Kidney (tissue), 14 donors: ENCODE measurements around the gene GPN2. TPM values are rescaled to one million over a fixed set of nuclear protein-coding genes. Genes with fewer than 3 reads are reported as not detected.
A peak's percentile ranks its signal among the peaks of the same experiment; 100 is the strongest.

ENCODE experiments used
- DNase-seq, 5 donors: peaks; one replicate each; pipeline ENCODE4 v3.0.0-alpha.2; 2013 to 2020
- FAIRE-seq: peaks from 2 replicates; lab custom pipeline; 2012; peaks lifted over from hg19 to GRCh38; lab: Jason Lieb, UNC
- H3K27ac ChIP-seq, 2 donors: one replicate each; pipeline ENCODE4 v1.7.0; 2013; ENCODE audit warnings: low read depth in 2 of 2, low read length in 2 of 2, inconsistent platforms in 1 of 2
- H3K27me3 ChIP-seq: one replicate; pipeline ENCODE4 v1.7.1; 2013; ENCODE audit warnings: low read length, inconsistent platforms; ENCODE audit not compliant: control insufficient read depth, insufficient read depth
- H3K36me3 ChIP-seq, 3 donors: one replicate each; pipeline versions ENCODE4 v1.7.0 to v1.7.1; 2013; ENCODE audit warnings: low read length in 3 of 3, control low read depth in 1 of 3, inconsistent platforms in 1 of 3; ENCODE audit not compliant: insufficient read depth in 3 of 3, control insufficient read depth in 2 of 3
- H3K4me1 ChIP-seq, 3 donors: one replicate each; pipeline versions ENCODE4 v1.7.0 to v1.7.1; 2013; ENCODE audit warnings: low read length in 3 of 3, inconsistent platforms in 1 of 3, low read depth in 1 of 3; ENCODE audit not compliant: control insufficient read depth in 2 of 3, insufficient read depth in 2 of 3
- H3K4me3 ChIP-seq, 3 donors: one replicate each; pipeline versions ENCODE4 v1.7.0 to v1.8.1; 2013; ENCODE audit warnings: low read length in 3 of 3, control low read depth in 1 of 3, inconsistent platforms in 1 of 3
- H3K9ac ChIP-seq, 3 donors: one replicate each; pipeline versions ENCODE4 v1.7.0 to v1.7.1; 2013; ENCODE audit warnings: low read length in 3 of 3, control low read depth in 1 of 3, inconsistent platforms in 1 of 3
- H3K9me3 ChIP-seq, 3 donors: one replicate each; pipeline versions ENCODE4 v1.7.0 to v1.7.1; 2013; ENCODE audit warnings: low read length in 3 of 3, control low read depth in 1 of 3, inconsistent platforms in 1 of 3; ENCODE audit not compliant: control insufficient read depth in 2 of 3, insufficient read depth in 1 of 3
- intact Hi-C: fragments of 100-400 bp; cut with DNase I; formaldehyde crosslinking; loops from one replicate; pipeline ENCODE4 v1.11.1; 2022
- polyA plus RNA-seq: library from polyadenylated mRNA; stranded (reverse); fragments of 350-450 nt; fragmentation: Illumina TruSeq; extraction: RNeasy Lipid Tissue Mini Kit (QIAGEN cat#74804); gene quantifications from one replicate; pipeline ENCODE4 v1.2.3, GENCODE V29; 2014; ENCODE audit warnings: low read depth, low replicate concordance; ENCODE audit not compliant: insufficient read depth
- total RNA-seq: library from RNA; stranded (reverse); fragmentation: NEBNext Ultra II Directional; extraction: Animal tissue kit (Norgen Biotek cat#: 25700); gene quantifications from one replicate; pipeline ENCODE4 v1.2.1, GENCODE V29; 2021
- TF ChIP-seq, protein P1 (sequence below): IDR thresholded peaks from 3 replicates; pipeline ENCODE4 v1.5.1; 2012; ENCODE audit warnings: mild to moderate bottlenecking, moderate library complexity, borderline replicate concordance; ENCODE audit not compliant: insufficient read depth; ENCODE audit errors: extremely low read depth
- donor health status: control.
- donor health status: control.
- donor health status: control.
- donor health status: control.
- donor health status: control.
- donor health status: DM: yes; HTN: yes; CAD: no.
- donor health status: Normal renal cell carcinoma (clear cell type).

GPN2 gene
- total and polyA plus RNA-seq, 2 donors from 2014 or later: 24.6 to 28.8 TPM

DNA sequence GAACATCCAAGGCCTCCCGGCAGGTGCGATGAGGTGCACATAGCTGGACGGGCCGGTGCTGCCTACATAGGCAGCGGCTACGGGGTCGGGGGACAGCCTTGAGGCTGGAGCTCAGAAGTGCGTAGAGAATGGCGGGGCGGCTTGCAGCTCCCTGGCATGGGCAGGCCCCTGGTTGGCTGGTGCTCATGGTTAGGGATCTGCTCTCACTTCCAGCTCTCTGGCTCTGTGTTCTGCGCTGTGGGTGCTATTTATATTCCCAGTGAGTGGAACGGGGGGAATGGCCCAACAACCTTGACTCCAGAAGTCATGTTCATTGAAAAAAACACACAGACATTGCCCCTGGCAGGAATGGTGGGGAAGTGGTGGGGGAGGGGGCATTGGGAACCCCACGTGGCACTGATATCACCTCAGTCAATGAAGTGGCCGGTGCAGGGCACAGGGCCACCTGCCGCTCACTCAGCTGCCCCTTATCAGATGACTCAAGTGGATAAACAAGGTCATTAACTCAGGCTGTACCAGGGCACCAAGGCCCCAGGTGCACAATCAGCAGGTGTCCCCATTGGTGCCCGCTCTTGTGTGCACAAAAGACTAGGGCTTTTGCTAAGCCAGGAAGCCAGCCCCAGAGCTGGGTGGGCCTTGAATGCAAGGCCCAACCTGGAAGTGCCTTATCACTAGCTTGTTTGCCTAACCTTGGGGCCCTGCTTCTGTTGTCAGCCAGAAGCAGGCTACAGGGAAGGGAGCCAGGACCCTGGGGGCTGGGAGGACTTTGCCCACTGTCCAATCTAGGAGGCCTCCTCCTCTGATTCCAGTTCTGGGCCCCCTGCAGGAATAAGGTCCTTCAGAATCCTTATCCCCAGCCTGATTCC lies 23.9 kb upstream of the GPN2 start, which contains the start of gene NR0B2:
Gene NR0B2, minus strand, starts transcription at position 222 of the 866 bp plus-strand sequence. Its CDS starts 35 bp downstream, at position 187.
- intact Hi-C loops: no loop called here
- Histone ChIP-seq H3K9ac (peak within 1 kb of the TSS in 2 of 3 donors; percentile 63 to 92), H3K9me3 (no peaks in the 10 kb centered on the region), H3K4me3 (peak within 1 kb of the TSS in 2 of 3 donors; percentile 52 to 75), H3K27ac (peak within 1 kb of the TSS; percentile 82 to 94), H3K36me3 (no peaks in the 10 kb centered on the region), H3K27me3 (no peaks in the 10 kb centered on the region), H3K4me1 (peaks cover 0 to 13% (median 9%) of the 10 kb centered on the region in 3 donors)
- TF ChIP-seq, protein P1, sequence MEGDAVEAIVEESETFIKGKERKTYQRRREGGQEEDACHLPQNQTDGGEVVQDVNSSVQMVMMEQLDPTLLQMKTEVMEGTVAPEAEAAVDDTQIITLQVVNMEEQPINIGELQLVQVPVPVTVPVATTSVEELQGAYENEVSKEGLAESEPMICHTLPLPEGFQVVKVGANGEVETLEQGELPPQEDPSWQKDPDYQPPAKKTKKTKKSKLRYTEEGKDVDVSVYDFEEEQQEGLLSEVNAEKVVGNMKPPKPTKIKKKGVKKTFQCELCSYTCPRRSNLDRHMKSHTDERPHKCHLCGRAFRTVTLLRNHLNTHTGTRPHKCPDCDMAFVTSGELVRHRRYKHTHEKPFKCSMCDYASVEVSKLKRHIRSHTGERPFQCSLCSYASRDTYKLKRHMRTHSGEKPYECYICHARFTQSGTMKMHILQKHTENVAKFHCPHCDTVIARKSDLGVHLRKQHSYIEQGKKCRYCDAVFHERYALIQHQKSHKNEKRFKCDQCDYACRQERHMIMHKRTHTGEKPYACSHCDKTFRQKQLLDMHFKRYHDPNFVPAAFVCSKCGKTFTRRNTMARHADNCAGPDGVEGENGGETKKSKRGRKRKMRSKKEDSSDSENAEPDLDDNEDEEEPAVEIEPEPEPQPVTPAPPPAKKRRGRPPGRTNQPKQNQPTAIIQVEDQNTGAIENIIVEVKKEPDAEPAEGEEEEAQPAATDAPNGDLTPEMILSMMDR: no peak
- FAIRE-seq (no peak), DNase-seq (peak; percentile 17 to 66 (median 37))

DNA sequence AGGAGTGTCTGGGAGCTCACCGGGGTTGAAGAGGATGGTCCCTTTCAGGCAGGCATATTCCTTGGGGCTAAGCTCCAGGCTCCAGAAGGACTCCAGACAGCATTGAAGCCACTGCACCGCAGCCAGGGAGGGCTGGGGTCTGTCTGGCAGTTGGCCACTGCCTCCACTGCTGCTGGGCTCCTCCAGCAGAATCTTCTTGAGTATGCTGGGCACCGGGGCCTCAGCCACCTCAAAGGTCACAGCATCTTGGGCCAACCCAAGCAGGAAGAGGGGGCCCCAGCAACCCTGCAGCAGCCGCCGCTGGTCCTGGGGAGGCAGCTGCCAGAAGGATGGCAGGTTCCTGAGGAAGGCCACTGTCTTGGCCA lies 23.3 kb upstream of the GPN2 start:
- peak overlapping the region in 2 of 3 donors; percentile 63 to 92 for H3K9ac ChIP-seq
- H3K27ac ChIP-seq: peak overlapping the region; percentile 82 to 94
- FAIRE-seq: no peak
- TF ChIP-seq, protein P1: no peak
- H3K27me3 ChIP-seq: no peaks in the 10 kb centered on the region
- intact Hi-C loops: no loop called here
- H3K4me3 ChIP-seq: peak overlapping the region in 2 of 3 donors; percentile 52 to 75
- no peaks in the 10 kb centered on the region for H3K9me3 ChIP-seq
- DNase-seq: no peak
- H3K36me3 ChIP-seq: no peaks in the 10 kb centered on the region
- H3K4me1 ChIP-seq: peaks cover 0 to 13% (median 9%) of the 10 kb centered on the region in 3 donors

DNA sequence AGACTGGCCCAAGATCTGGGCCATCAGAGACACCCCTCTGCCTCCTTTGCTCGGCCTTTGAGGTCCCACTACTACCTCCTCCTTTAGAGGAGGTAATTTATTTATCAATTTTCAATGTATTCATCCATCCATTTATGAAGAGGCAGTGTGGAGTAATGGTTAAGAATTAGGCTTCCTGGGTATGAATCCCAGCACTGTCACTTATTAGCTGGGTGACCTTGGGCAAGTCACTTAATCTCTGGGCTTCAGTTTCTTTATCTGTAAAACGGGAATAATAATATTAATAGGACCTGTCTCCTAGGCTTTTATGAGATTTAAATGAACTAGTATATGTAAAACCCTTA lies 22.0 kb upstream of the GPN2 start:
- H3K9me3 ChIP-seq: no peaks in the 10 kb centered on the region
- DNase-seq (no peak), FAIRE-seq (no peak)
- intact Hi-C loops: no loop called here
- peak overlapping the region; percentile 82 to 94 for H3K27ac ChIP-seq
- H3K4me1 ChIP-seq: peaks cover 0 to 13% (median 9%) of the 10 kb centered on the region in 3 donors
- H3K27me3 ChIP-seq: no peaks in the 10 kb centered on the region
- TF ChIP-seq, protein P1: no peak
- no peaks in the 10 kb centered on the region for H3K36me3 ChIP-seq
- peak overlapping the region in 1 of 3 donors; percentile 92 for H3K9ac ChIP-seq
- peak overlapping the region in 2 of 3 donors; percentile 52 to 75 for H3K4me3 ChIP-seq
